NCI-H524 treated with DMSO at 0.1 percent for 48 hours (cell line): ENCODE results near the gene PRKAA2.

Source experiments
- DNase-seq: peaks from one replicate; lab custom pipeline; 2025; lab: John Stamatoyannopoulos, UW

Gene PRKAA2

GRCh38 chr1:56713112-56713511 lies 68.0 kb downstream of the PRKAA2 start:
- no peak for DNase-seq

DNA sequence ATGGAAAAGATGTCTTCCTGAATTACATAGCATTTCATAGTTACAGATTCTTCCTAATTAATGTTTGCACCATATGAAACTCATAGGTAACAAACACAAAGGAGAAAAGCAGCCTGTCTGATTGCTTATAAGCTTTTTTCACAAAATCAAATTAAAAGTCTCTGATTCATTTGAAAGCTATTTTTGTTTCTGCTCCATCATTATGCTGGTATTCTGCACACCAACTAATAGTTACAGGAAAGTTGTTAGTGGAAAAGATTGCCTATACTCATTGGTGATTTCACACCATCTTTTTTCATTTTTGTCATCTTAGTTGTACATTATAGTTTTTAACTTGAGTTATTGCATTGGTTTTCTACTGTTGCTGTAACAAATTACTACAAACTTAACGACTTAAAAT lies 70.0 kb downstream of the PRKAA2 start:
- no peak for DNase-seq

GRCh38 chr1:56719171-56719570 lies 74.1 kb downstream of the PRKAA2 start:
- no peak for DNase-seq

- DNase-seq, result no peak
Observed at GRCh38 chr1:56726706-56727105, 81.6 kb downstream of the PRKAA2 start.

DNA sequence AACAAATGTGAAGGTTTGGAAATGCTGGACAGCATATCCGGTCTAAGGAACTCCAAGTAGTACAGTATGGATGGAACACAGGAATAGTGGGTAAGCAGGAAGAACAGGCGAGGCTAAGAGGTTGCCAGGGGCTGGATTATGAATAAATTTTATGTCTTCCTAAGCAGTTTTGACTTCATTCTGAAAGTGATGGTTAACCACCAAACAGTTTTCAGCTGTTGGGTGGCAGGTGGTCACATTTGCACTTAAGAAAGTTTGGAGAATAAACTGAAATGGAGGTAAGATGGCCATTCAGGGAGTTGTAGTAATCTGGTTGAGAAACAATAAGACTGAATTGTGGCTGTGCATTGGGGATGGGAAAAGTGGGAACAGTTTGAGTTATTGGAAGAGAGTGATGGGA lies 83.8 kb downstream of the PRKAA2 start:
- no peak for DNase-seq

DNA sequence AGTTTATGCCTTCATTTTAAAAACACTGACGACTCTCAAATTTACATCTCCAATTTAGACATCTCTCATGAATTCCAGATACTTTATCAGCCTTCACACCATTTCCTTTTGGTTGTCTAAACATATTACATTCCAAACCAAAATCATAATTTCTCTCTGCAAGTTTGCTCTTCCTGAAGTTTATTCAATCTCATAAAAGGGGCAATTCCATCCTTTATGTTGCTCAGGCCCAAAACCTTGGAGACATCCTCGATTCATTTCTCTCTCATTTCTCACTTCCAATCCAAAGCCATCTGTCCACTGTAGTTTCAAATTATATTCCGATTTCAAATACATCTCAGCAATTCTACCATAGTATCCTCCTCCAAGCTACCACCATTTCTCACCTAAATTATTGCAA lies 100.1 kb downstream of the PRKAA2 start:
- DNase-seq, result no peak

GRCh38 chr1:56754708-56755479 lies 109.8 kb downstream of the PRKAA2 start:
- no peak for DNase-seq

DNA sequence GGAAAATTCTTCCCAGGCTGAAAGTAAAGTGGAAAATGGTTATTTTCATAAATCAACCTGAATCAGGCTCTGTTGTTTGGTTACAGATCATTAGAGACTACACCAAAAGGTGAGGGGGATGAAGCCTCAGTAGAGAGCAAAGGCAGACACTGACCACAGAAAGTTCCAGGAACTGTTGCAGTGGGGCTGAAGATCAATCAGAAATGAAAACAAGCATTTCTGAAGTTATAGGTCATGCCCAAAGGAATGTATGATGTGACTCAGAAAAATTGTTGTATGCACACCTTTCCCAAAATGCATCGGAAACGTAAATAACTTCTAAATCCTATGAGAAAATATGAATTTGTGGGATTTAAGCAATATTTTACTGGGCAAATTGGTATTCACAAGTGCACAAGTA lies 110.8 kb downstream of the PRKAA2 start:
- DNase-seq, result no peak

DNA sequence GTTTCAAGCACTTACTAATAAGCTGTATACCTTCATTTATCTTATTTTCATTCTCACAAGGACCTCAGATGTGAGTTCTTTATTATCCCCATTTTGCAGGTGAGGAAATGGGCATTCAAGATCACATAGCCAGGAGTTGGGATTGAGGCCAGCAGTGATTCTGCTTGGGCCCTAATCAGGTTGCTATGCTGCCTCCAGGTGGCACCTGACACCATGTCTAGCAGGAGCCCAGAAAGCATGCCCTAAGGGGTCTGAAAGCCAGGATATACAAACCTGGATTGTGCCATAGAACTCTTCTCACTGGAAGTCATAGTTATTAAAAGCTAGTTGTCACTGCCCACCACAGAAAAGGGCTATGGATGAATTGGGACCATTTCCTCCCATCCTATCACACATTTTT lies 113.0 kb downstream of the PRKAA2 start:
- DNase-seq, result no peak

DNA sequence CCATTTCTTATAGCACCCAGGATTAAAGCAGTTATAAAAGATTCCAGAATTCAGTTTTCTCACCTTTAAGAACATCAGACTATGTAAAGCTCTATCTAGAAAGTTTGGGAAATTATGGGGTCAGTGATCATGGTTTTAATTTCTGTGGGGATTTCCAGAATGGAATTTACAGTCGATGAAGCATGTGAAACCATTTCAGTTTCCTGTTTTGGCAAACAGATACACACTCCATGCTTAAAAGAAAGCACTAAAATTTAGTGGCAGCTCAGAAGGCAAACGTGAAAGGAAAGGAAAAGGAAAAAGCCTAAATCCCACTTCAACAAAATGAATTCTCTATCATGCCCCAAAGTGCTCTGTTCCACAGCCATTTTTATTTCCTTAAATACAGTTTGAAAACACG lies 113.7 kb downstream of the PRKAA2 start:
- DNase-seq, result no peak
